Measurements from ENCODE around the gene UNC93A. TPM values are rescaled to one million over a fixed set of nuclear protein-coding genes. Genes with fewer than 3 reads are reported as not detected.
"Not testable (repeated sequence)": the region's sequence is repeated elsewhere in the genome, so short reads cannot be mapped to it uniquely, and the experiment has no call there.

UNC93A gene
- total and polyA plus RNA-seq, 2 experiments from 2014 or later = 38.8 to 66.6 TPM

GRCh38 chr6:167275436-167275835, 15.7 kb upstream of the UNC93A start:
- no peak for DNase-seq (ENCODE audit: low spot score)
- H4K20me1 ChIP-seq (ENCODE audit: insufficient read depth, poor library complexity, severe bottlenecking) = no peaks in the 10 kb centered on the region
- H3K27ac ChIP-seq = no peak overlapping the region
- no peaks in the 10 kb centered on the region for H3K36me3 ChIP-seq (replicated peaks; ENCODE audit: insufficient read depth, low read depth)
- peaks cover 38% of the 10 kb centered on the region for H3K4me1 ChIP-seq (ENCODE audit: insufficient read depth)
- no peak overlapping the region for H2AFZ ChIP-seq
- H3K4me2 ChIP-seq = no peak overlapping the region
- 83% methylated on average over 4 of the region's 4 CpGs for WGBS (ENCODE audit: low lambda C conversion rate, missing lambda C conversion rate)
- H3K9me3 ChIP-seq (ENCODE audit: low read depth) = no peaks in the 10 kb centered on the region
- peaks cover 13% of the 10 kb centered on the region for H3K79me2 ChIP-seq
- no peak for TF ChIP-seq EZH2 (IDR thresholded peaks at IDR 0.05; ENCODE audit: borderline replicate concordance)
- TF ChIP-seq EZH2phosphoT487 (IDR thresholded peaks at IDR 0.05; ENCODE audit: low read depth, severe bottlenecking, unreplicated experiment) = no peak
- no peak for TF ChIP-seq CTCF (IDR thresholded peaks at IDR 0.05; ENCODE audit: poor library complexity)
- H3K27me3 ChIP-seq = no peaks in the 10 kb centered on the region
- no peak overlapping the region for H3K4me3 ChIP-seq
- no peaks in the 10 kb centered on the region for H3K9me2 ChIP-seq (replicated peaks; ENCODE audit: insufficient read depth)

- no peaks in the 10 kb centered on the region for H3K9me3 ChIP-seq (ENCODE audit: low read depth)
- no peaks in the 10 kb centered on the region for H3K9me2 ChIP-seq (replicated peaks; ENCODE audit: insufficient read depth)
- no peak for DNase-seq (ENCODE audit: low spot score)
- WGBS (ENCODE audit: low lambda C conversion rate, missing lambda C conversion rate) = 85% methylated on average over 13 of the region's 13 CpGs
- H3K27me3 ChIP-seq = no peaks in the 10 kb centered on the region
- H3K4me3 ChIP-seq = no peak overlapping the region
- no peak overlapping the region for H3K27ac ChIP-seq
- H3K36me3 ChIP-seq (replicated peaks; ENCODE audit: insufficient read depth, low read depth) = no peaks in the 10 kb centered on the region
- H3K4me1 ChIP-seq (ENCODE audit: insufficient read depth) = peaks cover 27% of the 10 kb centered on the region
- H3K4me2 ChIP-seq = no peak overlapping the region
- no peak for TF ChIP-seq EZH2 (IDR thresholded peaks at IDR 0.05; ENCODE audit: borderline replicate concordance)
- TF ChIP-seq EZH2phosphoT487 (IDR thresholded peaks at IDR 0.05; ENCODE audit: low read depth, severe bottlenecking, unreplicated experiment) = no peak
- no peak for TF ChIP-seq CTCF (IDR thresholded peaks at IDR 0.05; ENCODE audit: poor library complexity)
- H3K79me2 ChIP-seq = peaks cover 13% of the 10 kb centered on the region
- no peak overlapping the region for H2AFZ ChIP-seq
- no peaks in the 10 kb centered on the region for H4K20me1 ChIP-seq (ENCODE audit: insufficient read depth, poor library complexity, severe bottlenecking)
These were observed 14.2 kb upstream of the UNC93A start for GRCh38 chr6:167276772-167277533.

- not testable (repeated sequence) for H4K20me1 ChIP-seq (ENCODE audit: insufficient read depth, poor library complexity, severe bottlenecking); H3K9me2 ChIP-seq (replicated peaks; ENCODE audit: insufficient read depth); H2AFZ ChIP-seq; H3K36me3 ChIP-seq (replicated peaks; ENCODE audit: insufficient read depth, low read depth); DNase-seq (ENCODE audit: low spot score); H3K9me3 ChIP-seq (ENCODE audit: low read depth); H3K4me2 ChIP-seq; H3K4me3 ChIP-seq; H3K27me3 ChIP-seq
- Histone ChIP-seq H3K27ac (peak overlapping the region; percentile 52), H3K4me1 (ENCODE audit: insufficient read depth) (peaks cover 21% of the 10 kb centered on the region), H3K79me2 (peaks cover 13% of the 10 kb centered on the region)
- WGBS (ENCODE audit: low lambda C conversion rate, missing lambda C conversion rate) = 77% methylated on average over 13 of the region's 16 CpGs
These were observed 12.8 kb upstream of the UNC93A start for GRCh38 chr6:167278173-167278940.

Measured in hepatocyte (in vitro differentiated cells).